Left kidney (tissue), 2 donors: Measurements from ENCODE around the gene DNAJB8. TPM values are rescaled to one million over a fixed set of nuclear protein-coding genes. Genes with fewer than 3 reads are reported as not detected.

Experiments used
- DNase-seq: peaks from one replicate; pipeline ENCODE4 v3.0.0-alpha.2; 2013
- polyA plus RNA-seq: library from polyadenylated mRNA; unstranded; fragments of 120-200 nt; gene quantifications from one replicate; pipeline ENCODE4 v1.2.1, GENCODE V29; 2013; ENCODE audit not compliant: insufficient read length

The DNAJB8 gene
- polyA plus RNA-seq, 1 donor, result not detected

DNA sequence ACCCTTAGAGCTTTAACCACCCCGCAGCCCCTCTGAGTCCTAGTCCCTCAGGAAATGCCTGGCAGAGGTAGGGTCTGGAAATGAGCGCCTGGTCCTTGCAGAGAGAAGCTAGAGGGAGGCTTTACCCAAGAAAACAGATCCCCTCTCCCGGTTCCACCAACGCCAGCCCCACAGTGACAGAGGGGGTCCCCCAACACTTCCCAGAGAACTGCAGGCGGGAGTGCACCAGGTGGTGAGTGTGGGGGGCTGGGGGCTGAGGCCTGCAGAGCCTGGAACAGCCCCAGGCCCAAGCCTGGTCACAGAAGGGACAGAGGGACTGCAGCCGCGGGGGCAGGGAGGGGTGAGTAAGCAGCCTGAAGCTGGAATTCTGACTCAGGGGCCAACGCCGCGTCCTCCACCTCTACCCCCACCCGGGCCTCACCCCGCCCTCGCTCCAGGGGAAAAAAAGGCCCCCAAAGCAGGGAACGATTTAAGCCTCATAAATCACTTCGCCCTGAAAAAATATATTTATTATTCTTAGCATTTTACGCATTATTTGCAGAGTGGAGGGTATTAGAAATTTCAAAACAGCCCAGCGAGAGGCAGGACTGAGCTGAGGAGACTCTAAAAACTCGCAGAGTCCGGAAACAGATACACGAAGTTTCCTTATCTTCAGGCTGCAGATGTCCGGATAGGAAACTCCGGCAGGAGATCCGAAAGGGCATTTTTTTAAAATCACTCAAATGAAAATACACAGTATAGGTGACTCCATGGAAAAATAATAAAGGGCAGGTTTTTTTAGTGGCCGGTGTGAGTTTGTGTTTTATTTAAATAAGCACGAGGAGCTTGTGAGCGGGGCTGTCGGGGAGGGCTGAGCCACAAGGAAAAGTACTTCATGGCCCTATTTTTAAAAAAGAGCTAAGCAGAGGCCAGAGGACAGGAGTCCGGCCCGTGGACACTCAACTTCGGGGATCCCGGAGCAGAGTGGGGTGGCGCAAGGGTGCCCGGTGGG lies 16.3 kb upstream of the DNAJB8 start:
- DNase-seq, result peak; percentile 48

DNA sequence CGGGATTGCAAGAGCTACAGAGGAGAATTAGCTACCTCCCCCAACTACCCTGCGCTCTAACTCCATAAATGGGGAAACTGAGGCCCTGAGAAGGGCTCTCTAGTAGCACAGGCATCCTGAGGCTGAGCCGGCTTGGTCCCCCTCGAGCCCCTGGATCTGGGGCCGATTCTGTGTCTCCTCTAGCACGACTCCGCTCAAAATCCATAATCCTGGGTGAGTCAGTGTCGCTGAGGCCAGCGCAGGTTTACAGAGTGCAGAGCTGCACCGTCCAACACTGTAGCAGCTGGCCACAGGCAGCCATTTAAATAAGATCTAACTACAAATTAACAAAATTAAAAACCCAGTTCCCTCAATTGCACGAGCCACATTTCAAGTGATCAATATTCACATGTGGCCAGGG lies 15.5 kb upstream of the DNAJB8 start:
- DNase-seq, result no peak

- no peak for DNase-seq
Measured at GRCh38 chr3:128481438-128481942, 14.8 kb upstream of the DNAJB8 start.

GRCh38 chr3:128480717-128481437 lies 14.2 kb upstream of the DNAJB8 start:
- DNase-seq, result no peak

DNA sequence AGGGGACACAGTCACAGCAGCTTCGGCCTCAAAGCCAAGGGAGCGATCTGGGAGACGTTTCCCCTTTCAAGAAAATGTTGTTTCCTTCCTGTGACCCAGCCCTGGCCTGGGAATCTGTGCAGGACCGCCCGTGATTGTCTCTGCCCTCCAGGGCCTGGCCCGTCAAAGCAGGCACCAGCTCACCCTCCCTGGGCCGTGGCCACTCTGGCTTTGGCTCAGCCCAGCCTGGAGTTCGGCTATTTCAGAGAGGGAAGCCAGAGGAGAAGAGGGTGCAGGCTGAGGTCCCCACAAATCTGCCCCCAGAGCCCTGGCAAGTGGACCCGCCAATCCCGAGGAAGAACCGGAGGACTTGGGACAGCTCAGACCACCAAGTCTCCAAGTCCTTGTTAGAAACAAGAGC lies 13.6 kb upstream of the DNAJB8 start:
- DNase-seq, result no peak

- DNase-seq, result no peak
Measured at GRCh38 chr3:128479558-128480086, 12.9 kb upstream of the DNAJB8 start.

DNA sequence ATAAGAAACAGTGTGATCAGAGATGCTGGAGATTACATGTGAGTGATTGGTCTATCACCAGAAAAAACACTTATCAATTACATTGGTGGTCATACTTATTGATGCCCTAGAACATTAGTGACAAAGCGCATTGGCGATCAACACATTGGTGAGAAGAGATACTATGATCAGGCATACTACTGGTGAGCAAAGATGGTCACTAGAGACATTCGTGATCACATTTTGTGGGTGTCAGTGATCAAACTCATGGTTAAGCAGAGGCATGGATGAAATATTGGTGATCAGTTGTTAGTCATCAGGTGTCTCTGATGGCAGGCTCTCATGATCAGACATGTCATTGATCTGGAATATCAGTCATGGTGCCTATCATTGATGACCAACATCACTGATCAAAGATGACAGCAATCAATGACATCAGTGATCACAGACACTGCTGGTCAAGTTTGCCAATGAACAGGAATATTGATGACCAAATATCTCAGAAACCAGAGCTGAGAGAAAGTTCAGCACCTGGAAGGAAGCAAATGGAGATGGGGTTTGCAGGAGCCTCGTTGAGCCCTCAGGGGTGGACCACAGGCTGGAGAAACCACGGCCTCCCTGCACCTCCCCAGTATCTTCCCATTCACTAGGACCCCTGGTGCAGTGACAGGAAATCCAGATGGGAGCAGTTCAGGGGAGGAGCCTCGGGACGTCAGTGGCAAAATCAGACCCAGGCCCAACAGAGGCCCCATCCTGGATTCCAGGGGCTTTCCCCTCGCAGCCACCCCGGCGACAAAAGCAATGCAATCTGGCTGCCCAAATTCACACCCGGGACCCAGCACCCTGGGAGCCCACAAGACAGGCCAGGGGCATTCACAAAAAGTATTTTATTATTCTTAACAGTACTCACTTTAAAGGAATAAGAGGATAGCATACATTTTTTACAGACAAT lies 12.2 kb upstream of the DNAJB8 start:
- DNase-seq, result no peak

DNA sequence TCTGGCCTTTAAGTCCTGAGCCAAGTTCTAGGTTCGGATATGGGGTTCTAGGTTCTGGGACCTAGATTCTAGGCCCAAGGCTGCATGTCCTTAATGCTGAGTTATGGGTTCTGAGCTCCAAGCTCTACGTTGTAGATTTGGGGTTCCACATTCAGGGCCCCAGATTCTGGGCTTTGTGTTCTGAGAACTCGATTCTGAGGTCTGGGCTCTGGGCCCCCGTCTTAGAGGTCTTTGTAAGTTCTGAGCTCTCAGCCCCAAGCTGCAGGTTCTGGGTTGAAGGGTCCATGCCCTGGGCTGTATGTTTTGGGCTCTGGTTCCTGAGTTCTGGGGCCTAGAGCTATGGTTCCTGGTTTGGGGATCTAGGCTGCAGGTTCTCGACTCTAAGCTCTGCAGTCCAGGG lies 10.0 kb upstream of the DNAJB8 start:
- DNase-seq, result no peak

DNA sequence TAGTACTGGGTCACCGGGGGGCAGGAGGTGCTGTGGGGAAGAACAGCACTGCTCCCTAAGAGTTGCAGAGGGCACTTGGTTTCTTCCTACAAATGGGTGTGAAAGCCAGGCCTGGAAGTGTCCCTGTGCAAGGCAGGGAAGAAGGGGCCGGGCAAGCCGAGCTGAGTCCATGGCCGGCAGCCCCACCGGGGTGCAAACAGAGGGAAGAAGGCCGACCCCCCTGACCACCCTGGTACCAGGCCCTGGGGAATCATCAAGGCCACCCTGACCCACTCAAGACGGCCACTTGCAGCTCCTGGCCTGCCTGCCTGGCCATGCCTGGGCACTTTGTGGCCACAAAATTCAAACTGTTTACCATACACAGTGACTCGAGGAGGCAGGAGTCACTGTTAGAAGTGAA lies 8.7 kb upstream of the DNAJB8 start:
- no peak for DNase-seq

DNA sequence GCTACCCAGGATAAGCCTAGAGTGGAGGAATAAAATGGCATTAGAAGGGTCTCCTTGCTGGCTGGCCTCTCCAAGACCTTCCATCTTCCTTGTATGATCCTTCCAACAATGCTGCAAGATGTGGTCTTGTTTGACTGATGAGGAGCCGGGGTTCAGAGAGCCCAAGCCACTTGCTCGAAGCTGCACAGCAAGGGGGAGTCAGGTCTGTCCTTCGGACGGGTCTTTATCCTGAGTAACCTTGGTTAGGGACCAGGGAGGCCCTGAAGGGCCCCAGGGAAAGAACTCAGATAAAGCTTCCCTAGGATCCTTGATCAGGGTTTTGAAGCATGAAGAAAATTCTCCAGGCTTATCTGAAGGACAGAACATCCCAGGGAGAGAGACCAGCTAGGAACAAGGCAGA lies 7.0 kb upstream of the DNAJB8 start:
- DNase-seq, result no peak

DNA sequence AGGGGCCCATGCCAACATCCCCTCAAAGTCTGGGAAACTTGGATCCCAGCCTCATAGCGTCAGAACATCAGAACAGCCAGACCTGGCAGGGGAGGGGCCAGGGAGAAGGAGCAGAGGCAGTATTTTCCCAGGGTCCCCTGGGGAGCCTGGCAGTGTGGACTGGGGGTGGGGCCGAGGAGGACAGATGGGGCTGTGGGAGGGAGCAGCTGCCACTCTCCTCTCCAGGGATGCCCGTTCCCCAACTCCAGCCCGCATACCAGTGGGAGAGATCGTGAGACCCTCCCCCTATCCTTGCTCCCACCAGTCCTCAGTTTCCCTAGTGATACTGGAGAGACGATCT lies 6.5 kb upstream of the DNAJB8 start:
- DNase-seq, result no peak

- no peak for DNase-seq
Measured at GRCh38 chr3:128472449-128473179, 5.9 kb upstream of the DNAJB8 start.

DNA sequence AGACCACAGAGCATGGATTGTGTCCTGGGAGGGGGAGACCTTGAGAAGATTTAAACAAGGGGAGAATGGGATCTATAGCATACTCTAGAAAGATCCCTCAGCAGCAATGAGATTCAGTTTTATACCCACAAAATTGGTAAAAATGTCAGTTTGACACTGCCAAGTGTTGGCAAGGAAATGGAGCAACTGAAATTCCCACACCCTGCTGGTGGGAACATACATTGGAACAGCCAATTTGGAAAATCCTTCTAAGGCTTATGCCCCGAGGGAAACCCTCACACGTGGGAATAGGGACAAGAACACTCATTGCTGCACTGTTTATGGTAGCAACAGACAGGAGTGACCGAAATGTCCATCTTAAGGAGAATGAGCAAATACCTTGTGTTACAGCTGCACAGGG lies 5.0 kb upstream of the DNAJB8 start:
- DNase-seq, result no peak

GRCh38 chr3:128471110-128471509 lies 4.4 kb upstream of the DNAJB8 start:
- no peak for DNase-seq

GRCh38 chr3:128470134-128470899 lies 3.6 kb upstream of the DNAJB8 start:
- DNase-seq, result no peak

- no peak for DNase-seq
Measured at GRCh38 chr3:128469556-128469955, 2.9 kb upstream of the DNAJB8 start.

- DNase-seq, result no peak
Measured at GRCh38 chr3:128468791-128469527, 2.3 kb upstream of the DNAJB8 start.

DNA sequence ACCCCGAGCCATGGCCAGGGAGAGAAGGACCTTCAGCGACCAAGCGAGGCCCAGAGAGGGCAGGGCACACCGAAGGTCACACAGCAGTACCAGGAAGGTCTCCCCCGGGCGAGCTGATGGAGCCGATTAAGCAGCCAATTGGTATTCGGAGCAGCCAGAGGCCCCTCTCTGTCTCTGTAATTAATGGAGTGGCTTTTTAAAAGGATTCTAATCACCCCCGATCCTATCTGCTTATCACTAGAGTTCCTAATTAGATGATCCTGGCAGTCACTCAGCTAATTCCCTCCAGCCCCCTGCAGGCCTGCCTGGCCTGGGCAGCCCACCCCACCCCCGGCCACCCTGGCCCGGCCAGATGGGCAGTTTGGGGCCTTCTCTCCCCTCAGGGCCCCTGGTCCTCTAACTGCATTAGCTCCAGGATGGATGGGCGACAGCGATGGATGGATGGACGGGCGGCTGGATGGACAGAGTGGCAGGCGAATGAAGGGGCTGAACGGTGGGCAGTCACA lies 1.6 kb upstream of the DNAJB8 start:
- DNase-seq, result no peak

DNA sequence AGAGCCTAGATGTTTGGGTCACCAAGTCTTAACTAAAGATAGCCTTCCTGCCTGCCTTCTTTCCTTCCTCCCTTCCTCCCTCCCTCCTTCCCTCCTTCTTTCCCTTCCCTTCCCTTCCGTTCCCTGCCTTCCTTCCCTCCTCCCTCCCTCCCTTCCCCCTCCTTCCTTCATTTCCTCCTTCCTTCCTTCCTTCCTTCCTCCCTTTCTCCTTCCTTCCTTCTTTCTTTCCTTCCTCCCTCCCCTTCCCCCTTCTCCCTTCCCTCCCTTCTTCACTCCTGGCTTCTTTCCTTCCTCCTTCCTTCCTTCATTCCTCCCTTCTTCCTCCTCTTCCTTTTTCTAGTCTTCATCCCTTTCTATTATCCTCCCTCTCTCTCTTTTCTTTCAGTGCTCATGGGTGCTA lies 2.0 kb downstream of the DNAJB8 start:
- no peak for DNase-seq
